Measurements from ENCODE around the gene MACROD2.

- no peak for TF ChIP-seq CTCF (IDR thresholded peaks at IDR 0.05)
- TF ChIP-seq POLR2A (IDR thresholded peaks at IDR 0.05): no peak
Measured at GRCh38 chr20:15396900-15397299, 1401.6 kb downstream of the MACROD2 start.
